Measurements from ENCODE around the gene CLCN2. TPM values are rescaled to one million over a fixed set of nuclear protein-coding genes. Genes with fewer than 3 reads are reported as not detected.

The CLCN2 gene
- total RNA-seq, 1 donor from 2014 or later = 2.1 TPM

DNA sequence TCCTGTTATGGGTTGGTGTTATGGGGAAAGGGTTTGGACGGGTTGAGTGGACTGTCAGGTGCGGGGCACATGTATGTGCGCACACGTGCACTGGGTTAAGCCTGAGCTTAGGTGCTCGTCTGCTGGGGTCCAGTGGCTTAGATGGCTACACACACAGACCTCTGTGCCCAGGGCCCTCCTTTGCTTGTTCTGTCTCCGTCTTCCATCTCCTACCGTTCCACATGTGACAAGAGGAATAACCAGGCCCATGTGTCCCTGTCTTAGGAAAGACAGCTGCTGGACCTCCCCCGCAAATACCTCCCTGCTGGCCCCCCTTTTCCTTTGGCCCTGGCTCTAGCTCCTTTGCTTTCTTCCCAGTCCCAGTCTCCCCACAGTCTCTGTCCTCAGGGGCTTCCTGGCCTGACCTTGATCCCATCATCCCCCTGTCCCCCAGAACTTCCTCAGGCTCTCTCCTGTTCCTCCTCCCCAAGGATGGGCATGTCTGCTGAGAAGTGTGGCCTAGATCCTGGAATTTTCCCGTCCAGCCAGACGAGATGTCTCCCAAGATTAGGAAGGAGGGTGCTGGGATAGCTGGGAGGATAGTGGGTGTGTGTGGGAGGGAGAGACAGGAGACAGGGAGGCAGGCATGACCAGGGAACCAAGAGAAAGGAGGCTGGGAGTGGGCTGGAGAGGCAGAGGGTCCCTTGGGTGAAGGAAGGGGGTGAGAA is 17.4 kb upstream of the CLCN2 start:
- Histone ChIP-seq H3K36me3 (ENCODE audit: control insufficient read depth, insufficient read depth, low read length) (no peaks in the 10 kb centered on the region), H3K4me3 (ENCODE audit: low read depth, low read length) (no peak overlapping the region), H3K27me3 (ENCODE audit: control insufficient read depth, insufficient read depth, low read length) (peaks cover 46% of the 10 kb centered on the region)
- DNase-seq (ENCODE audit: low read depth) (no peak), FAIRE-seq (no peak)
- TF ChIP-seq, protein P1, sequence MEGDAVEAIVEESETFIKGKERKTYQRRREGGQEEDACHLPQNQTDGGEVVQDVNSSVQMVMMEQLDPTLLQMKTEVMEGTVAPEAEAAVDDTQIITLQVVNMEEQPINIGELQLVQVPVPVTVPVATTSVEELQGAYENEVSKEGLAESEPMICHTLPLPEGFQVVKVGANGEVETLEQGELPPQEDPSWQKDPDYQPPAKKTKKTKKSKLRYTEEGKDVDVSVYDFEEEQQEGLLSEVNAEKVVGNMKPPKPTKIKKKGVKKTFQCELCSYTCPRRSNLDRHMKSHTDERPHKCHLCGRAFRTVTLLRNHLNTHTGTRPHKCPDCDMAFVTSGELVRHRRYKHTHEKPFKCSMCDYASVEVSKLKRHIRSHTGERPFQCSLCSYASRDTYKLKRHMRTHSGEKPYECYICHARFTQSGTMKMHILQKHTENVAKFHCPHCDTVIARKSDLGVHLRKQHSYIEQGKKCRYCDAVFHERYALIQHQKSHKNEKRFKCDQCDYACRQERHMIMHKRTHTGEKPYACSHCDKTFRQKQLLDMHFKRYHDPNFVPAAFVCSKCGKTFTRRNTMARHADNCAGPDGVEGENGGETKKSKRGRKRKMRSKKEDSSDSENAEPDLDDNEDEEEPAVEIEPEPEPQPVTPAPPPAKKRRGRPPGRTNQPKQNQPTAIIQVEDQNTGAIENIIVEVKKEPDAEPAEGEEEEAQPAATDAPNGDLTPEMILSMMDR (IDR thresholded peaks at IDR 0.05; ENCODE audit: insufficient read depth, low read length, severe bottlenecking) = no peak

GRCh38 chr3:184377882-184378445 is 16.6 kb upstream of the CLCN2 start, which contains the start of gene THPO:
THPO (minus strand) TSS chr3:184378207; CDS start chr3:184376259, 1,948 bp downstream.
- FAIRE-seq (no peak), DNase-seq (ENCODE audit: low read depth) (no peak)
- Histone ChIP-seq H3K27me3 (ENCODE audit: control insufficient read depth, insufficient read depth, low read length) (peaks cover 46% of the 10 kb centered on the region), H3K36me3 (ENCODE audit: control insufficient read depth, insufficient read depth, low read length) (no peaks in the 10 kb centered on the region), H3K4me3 (ENCODE audit: low read depth, low read length) (no peak within 1 kb of the TSS)
- TF ChIP-seq, protein P1 (IDR thresholded peaks at IDR 0.05; ENCODE audit: insufficient read depth, low read length, severe bottlenecking) = no peak

DNA sequence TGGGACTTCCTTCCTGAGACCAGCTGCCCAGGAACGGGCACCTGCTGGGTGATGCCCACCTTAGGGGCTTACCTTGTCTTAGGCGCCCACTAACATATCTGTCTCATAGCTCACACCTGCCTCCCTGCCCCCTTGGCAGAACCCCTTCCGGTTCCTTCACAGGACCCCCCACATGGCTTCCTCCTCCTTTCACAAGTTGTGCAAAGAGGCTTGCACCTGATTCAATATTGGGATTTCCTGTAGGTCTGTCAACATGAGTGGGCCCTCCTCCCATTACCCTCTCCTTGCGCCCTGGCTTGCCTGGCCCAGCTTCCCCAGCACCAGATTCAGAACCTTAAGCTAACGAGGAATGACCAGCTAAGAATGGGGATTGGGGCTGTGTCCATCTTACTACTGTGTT is 16.0 kb upstream of the CLCN2 start:
- TF ChIP-seq, protein P1 (IDR thresholded peaks at IDR 0.05; ENCODE audit: insufficient read depth, low read length, severe bottlenecking) = no peak
- Histone ChIP-seq H3K36me3 (ENCODE audit: control insufficient read depth, insufficient read depth, low read length) (no peaks in the 10 kb centered on the region), H3K4me3 (ENCODE audit: low read depth, low read length) (no peak overlapping the region), H3K27me3 (ENCODE audit: control insufficient read depth, insufficient read depth, low read length) (peaks cover 43% of the 10 kb centered on the region)
- FAIRE-seq = no peak
- DNase-seq (ENCODE audit: low read depth) = no peak

DNA sequence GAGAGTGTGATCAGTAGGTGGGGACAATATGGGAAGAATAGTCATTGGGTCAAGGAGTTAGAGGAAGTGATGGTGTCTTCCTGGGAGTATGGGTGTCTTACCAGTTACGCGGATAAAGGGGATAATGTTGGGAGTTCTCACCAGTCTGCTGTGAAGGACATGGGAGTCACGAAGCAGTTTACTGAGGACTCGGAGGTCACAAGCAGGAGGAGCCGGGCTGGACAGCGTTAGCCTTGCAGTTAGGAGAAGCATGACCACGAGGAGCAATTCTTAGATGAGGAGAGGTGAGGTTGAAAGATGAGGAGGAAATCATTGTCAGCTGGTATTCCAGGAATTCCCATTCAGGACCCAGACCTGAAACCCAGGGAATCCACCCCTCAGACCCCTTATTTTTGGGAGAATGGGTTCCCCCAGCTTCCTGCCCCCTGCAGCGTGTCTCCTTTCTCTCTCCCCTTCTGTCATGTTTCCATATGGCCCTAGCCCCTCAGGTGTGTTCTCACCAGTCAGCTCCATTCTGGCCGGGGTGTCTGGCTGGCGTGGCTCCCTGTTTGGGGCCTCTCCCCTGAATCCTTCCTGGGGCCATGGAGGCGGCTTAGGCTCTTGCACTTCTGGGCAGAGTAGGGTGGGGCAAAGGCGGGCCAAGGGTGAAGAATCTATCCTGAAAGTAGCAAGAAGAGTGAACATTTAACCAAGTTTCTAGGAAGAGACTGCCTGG is 14.5 kb upstream of the CLCN2 start:
- TF ChIP-seq, protein P1 (IDR thresholded peaks at IDR 0.05; ENCODE audit: insufficient read depth, low read length, severe bottlenecking) = no peak
- Histone ChIP-seq H3K27me3 (ENCODE audit: control insufficient read depth, insufficient read depth, low read length) (peaks cover 29% of the 10 kb centered on the region), H3K4me3 (ENCODE audit: low read depth, low read length) (no peak overlapping the region), H3K36me3 (ENCODE audit: control insufficient read depth, insufficient read depth, low read length) (no peaks in the 10 kb centered on the region)
- no peak for DNase-seq (ENCODE audit: low read depth)
- no peak for FAIRE-seq

- FAIRE-seq (no peak), DNase-seq (ENCODE audit: low read depth) (no peak)
- Histone ChIP-seq H3K4me3 (ENCODE audit: low read depth, low read length) (no peak overlapping the region), H3K27me3 (ENCODE audit: control insufficient read depth, insufficient read depth, low read length) (peaks cover 15% of the 10 kb centered on the region), H3K36me3 (ENCODE audit: control insufficient read depth, insufficient read depth, low read length) (peaks cover 3% of the 10 kb centered on the region)
- TF ChIP-seq, protein P1 (IDR thresholded peaks at IDR 0.05; ENCODE audit: insufficient read depth, low read length, severe bottlenecking) = no peak
Observed at GRCh38 chr3:184373422-184373821, 12.0 kb upstream of the CLCN2 start.
